GM19043 (cell line): ENCODE measurements around the gene SFSWAP.
A peak's percentile ranks its signal among the peaks of the same experiment; 100 is the strongest.
"Not testable (repeated sequence)": the region's sequence is repeated elsewhere in the genome, so short reads cannot be mapped to it uniquely, and the experiment has no call there.

Source experiments
- ATAC-seq: cut with Tn5 transposase; IDR thresholded peaks from one replicate; pipeline ENCODE4 v1.9.1; 2021; ENCODE audit warnings: low read depth; ENCODE audit not compliant: unreplicated experiment

SFSWAP gene

DNA sequence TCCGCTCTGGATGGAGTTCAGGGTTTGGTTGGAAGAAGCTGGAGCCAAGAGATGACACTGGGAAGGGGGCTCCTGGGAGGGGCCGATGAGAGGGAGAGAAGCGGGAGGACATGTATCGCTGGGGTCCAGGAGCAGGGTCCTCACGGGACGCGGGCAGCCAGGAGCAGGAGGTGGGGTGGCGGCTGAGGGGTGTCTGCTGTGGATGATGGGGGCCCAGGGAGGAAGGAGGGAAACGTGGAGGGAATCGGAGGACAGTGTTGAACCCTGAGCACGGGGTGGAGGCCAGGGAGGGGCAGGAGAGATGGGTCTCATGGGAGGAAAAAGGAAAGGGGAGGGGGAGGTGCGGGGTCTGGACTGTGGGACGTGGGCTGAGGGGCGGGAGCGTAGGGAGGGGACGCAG lies 31.7 kb upstream of the SFSWAP start:
- ATAC-seq, result not testable (repeated sequence)

DNA sequence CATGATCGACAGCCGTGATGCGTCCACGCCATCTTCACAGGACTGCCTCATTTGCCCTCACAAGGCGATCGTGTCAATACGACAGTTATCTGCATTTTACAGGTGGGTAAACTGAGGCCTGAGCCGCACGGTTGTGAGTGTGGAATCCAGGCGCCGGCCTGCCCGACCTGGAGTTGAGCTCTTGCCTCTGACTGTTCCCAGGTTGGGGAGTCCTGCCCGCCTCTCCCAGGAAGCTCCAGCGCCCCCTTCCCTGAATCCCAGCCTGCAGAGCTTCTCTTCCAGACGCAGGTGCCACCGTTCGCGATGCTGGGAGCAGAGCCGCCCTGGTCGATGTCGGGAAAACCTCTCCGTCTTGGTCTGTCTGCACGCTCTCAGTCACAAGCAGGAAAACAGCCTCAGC lies 31.1 kb upstream of the SFSWAP start:
- ATAC-seq, result not testable (repeated sequence)

DNA sequence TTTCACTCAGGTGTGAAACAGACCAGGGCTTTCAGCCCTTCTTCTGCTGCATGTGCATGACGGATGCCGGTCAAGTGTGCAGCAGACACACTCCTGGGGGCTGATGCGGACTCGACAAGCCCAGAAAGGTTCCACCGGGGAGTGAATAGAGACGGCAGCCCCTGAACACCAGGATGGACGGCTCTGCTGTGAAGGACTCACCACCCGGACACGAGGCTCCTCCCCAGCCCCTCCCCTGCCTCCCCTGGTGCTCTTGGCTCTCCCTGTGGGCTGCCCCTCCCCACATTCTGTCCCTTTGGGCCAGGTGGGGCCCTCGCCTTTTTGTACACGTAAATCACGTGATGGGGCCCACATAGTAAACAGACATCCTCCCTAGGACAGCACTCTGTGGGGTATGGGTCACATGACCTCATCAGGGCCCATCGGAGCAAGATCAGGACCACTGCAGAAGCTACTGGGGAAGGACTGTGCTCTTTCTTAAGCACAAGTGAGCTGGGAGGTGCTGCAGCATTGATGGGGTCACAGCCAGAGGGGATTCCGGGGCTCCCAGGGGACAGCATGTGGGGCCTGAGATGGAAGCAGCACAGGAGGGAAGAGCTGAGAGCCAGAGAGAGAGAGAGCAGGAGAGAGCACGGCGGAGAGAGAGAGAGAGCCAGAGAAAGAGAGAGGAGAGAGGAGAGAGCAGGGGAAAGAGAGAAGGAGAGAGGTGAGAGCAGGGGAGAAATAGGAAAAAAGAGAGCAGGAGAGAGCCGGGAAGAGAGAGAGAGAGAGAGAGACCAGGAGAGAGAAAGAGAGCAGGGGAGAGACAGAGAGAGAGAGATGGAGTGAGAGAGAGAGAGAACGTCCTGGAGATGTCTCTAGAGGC lies 30.3 kb upstream of the SFSWAP start:
- not testable (repeated sequence) for ATAC-seq

DNA sequence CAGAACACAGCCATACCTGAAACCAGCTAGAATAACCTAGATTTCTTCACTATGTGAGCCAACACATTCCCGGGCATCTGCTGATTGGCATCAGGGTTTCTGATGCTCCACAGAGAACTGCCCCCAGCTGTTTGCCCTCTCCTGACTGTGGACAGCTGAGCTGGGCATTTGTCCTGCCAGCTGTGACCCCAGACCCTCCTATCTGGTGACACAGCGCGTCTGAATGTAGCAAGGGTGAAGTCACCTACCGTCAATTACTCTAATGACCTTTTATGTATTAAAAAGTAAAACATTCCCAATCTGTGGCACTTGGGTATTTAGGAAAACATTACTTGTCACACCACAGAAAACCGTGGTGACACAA lies 29.7 kb upstream of the SFSWAP start:
- ATAC-seq, result no peak

DNA sequence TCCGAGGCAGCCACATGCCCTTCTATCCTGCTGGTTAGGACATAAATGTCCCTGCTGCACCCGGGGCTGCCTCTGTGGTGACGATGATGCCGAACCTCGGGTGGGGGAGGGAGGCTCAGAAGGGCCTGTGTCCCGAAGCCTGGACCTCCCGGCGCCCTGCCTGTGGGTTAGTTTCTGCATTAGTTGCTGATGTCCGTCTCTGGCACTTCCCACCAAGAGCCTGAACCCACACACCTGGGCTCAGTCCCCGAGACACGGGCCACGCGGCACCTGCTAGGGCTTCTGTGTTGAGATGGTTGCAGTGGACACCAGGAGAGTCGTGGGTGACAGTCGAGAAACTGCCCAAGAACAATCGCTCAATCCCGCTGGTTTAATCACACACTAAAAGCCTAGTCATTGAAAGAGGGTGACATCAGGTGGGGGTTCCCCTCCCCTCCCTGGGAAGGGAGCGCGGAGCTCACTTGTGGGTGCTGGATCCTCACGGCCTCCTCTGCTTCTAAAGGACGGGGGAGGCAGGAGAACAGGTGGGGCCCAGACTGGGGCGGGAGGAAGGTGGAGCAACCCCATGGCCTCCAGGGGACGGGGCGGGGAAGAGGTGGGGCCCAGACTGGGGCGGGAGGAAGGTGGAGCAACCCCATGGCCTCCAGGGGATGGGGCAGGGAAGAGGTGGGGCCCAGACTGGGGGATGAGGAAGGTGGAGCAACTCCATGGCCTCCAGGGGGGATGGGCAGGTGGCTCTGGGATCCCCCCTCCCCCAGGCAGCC lies 29.0 kb upstream of the SFSWAP start:
- ATAC-seq, result peak; percentile 97

DNA sequence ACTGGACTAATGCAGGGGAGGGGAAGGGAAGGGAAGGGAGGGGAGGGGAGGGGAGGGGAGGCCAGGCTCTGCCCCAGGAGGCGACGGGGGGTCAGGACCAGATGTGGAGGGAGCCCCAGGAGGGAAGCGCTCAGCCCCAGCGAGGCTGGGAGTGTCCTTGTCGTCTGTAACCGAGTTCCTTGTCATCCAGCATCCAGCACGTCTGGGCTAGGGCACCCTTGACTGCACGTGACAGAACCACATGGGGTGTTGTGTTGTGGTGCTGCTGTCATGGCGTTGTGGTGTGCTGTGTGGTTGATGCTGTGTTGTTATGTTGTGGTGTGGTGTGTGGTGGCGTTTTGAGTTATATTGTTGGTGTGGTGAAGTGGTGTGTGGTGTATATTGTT lies 28.4 kb upstream of the SFSWAP start:
- ATAC-seq, result no peak

DNA sequence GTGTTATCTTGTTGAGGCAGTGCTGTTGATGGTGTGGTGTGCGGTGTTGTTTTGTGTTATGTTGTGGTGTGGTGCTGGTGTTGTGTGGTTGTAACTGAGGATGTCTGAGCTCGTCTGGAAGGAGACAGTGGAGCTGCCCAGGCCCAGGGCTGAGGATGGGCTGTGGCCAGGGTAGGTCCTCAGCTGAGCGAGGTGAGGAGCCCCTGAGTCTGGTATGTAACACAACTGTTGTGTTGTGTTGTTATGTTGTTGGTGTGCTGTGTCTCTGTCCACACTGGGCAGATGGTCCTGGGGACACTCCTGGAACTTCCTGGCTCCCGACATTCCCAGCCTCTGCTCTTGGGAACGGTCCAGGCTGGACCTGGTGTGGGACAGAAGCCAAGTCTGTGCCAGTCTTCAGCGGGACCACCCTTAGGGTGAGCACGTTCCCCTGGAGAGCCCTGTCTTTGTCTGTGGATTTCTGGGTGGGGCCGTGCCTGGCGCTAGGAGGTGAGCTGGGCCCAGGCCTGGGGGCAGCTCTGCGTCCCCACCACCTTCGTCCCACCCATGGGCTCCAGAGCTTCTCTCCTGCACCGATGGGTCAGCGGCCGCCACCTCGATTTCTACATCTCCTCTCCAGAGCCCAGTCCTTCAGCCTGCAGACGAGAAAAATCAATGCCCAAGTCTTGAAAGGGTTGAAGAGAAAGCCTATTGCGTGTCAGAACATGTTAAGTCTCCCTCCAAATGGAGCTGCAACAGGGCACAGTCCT lies 27.4 kb upstream of the SFSWAP start:
- ATAC-seq, result no peak

DNA sequence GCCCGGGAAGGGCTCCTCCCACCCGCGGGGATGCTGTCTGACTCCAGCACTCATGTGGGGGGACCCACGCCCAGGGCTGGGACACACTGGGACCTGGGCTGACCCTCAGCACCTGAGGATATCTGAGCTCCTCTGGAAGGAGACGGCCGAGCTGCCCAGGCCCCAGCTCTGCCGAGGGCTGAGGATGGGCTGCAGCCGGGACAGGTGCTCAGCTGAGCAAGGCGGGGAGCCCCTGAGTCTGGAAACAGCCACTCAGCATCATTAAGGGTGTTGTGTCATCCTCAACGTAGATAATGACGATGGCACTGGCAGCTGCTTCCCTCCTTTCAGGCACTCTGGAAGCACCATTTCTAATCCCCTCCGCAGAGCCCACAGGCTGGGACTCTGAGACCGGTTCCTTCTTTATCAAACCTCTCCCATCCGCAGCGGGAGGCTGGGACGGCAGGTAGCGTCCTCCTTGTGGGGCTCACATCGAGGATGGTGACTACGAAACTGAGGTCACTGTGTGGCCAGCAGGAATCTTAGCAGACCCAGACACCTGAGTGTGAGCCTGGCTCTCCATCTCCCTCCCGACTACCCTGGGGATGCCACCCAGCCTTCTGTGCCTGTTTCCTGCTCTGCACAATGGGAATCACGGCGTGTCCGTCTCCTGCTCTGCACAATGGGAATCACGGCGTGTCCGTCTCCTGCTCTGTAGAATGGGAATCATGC lies 26.7 kb upstream of the SFSWAP start:
- no peak for ATAC-seq

DNA sequence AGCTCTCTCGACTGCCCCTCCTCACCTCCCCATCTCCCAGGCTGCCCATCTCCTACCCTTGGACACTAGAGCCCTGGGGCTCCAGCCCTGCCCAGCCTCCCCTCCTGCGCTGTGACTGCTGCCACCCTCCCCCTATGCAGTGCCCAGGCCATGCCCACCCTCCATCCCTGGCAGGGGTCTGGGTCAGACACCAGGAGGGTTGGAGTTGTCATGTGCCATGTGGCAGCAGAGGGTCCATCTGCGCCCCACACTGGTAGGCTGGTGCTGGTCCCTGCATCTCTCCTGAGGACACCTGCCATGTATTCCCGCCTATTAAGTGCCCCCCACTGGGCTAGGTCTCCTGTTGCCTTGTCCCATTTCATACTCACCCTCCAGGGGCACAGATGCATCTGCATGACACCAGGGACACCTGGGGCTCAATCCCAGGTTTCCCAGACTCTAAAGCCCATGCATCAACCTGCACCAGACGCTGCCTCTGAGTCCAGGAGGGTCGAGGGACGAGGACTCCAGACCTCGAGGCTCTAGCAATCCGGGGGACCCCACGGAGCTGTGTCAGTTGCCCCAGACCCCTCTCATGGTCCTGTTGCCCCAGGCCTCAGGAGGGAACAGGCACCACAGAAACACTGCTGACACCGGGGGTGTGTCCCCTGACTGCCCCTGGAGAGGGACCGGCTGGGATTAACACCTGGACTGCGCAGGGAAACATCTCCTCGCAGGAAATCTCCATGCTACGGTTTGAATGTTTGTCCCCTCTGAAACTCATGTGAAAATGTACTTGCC lies 23.4 kb upstream of the SFSWAP start:
- no peak for ATAC-seq

DNA sequence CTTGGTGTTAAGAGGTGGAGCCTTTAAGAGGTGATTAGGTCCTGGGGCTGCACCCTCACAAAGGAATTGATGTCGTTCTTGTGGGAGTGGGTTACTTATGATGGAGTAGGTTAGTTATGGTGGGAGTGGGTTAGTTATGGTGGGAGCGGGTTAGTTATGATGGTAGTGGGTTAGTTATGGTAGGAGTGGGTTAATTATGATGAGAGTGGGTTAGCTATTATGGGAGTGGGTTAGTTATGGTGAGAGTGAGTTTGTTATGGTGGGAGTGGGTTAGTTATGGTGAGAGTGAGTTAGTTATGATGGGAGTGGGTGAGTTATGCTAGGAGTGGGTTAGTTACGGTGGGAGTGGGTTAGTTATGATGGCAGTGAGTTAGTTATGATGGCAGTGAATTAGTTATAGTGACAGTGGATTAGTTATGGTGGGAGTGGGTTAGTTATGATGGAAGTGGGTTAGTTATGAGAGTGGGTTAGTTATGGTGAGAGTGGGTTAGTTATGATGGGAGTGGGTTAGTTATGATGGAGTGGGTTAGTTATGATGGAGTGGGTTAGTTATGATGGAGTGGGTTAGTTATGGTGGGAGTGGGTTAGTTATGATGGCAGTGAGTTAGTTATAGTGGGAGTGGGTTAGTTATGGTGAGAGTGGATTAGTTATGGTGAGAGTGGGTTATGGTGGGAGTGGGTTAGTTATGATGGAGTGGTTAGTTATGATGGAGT lies 22.6 kb upstream of the SFSWAP start:
- ATAC-seq, result no peak

DNA sequence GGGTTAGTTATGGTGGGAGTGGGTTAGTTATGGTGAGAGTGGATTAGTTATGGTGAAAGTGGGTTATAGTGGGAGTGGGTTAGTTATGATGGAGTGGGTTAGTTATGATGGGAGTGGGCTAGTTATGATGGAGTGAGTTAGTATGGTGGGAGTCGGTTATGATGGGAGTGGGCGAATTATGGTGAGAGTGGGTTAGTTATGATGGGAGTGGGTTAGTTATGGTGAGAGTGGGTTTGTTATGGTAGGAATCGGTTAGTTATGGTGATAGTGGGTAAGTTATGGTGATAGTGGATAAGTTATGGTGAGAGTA lies 22.1 kb upstream of the SFSWAP start:
- no peak for ATAC-seq

DNA sequence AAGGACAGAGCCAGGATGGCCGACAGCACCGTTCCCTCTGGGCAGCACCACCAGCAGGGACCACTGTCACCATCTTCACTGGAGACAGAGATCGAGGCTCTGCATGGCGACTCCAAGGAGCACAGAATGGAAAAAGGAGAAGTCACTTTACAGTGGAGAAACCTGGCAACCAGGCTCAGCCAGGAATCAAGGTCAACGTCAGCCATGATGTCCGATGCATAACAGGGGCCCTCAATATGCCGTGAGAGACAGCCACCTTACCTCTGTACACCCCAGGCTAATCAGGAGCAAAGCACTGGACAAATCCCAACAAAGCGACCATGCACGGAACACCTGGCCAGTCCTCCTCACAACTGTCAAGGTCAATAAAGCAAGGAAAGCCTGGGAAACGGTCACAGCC lies 20.6 kb upstream of the SFSWAP start:
- ATAC-seq, result no peak

DNA sequence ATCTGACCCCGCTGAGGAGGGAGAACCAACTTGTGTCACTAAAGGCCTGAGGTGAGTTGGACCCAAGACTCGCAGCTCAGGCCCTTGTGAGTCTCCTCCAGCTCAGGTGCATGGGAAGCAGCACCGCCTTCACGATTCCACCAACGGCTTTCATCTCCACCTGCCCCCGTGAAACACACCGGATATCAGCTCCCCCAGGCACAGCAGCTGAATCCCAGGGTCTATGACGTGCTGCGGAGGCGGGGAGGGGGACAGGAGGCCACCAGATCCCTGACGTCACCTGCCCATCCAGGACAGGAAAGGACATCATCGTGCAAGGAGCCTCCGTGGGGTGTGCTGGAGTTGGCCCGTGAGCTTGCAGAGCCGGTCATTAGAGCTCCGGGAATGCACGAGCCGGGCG lies 18.5 kb upstream of the SFSWAP start:
- ATAC-seq, result no peak

DNA sequence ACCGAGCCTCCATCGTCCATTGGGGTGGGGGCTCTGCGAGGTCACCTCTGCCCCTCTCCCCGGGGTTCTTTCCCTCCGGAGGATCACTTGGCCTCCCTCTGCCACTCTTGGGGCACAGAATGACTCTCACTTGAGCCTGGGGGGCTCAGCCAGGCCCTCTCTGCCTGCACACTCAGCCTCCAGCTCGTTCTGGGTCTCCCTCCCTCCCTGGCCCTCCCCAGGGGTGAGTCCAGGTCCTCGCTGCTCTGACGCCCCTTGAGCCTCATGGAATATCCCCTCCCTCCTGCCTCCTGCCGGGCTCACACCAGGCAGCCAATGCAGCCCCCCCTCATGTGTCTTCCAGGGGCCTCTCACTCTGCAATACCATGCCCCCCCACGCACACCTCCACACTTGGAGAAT lies 17.7 kb upstream of the SFSWAP start:
- no peak for ATAC-seq

DNA sequence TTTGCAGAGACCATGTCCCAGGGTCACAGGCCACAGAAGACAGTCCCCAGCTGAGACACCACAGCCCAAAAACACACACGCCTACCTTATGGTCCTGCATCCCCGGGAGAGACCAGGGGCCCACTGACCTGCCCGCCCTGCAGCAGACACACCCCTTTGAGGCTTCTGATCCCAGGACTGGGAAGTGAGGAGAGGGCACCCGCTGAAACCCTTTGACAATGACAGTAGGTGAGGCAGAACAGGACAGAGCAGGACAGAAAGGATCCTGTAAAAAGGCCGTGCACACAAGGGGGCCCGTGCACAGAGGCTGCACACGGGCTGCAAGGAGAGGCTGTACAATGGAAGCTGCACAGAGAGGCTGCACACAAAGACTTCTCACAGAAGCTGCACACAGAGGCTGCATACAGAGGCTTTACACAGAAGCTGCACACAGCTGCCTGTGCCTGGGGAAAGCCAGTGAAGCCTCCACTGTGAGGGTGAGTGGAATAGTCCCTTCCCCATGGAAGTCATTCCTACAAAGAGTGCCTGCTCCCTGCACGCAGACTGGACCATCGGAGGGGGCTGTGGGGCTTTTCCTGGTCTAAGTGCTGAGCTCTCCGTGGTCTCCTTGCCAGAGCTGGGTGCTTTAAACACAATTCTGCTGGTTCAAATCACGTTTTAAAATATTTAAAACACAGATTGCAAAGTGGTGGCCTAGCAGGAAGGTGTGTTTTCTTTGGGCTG lies 16.6 kb upstream of the SFSWAP start:
- ATAC-seq, result no peak

DNA sequence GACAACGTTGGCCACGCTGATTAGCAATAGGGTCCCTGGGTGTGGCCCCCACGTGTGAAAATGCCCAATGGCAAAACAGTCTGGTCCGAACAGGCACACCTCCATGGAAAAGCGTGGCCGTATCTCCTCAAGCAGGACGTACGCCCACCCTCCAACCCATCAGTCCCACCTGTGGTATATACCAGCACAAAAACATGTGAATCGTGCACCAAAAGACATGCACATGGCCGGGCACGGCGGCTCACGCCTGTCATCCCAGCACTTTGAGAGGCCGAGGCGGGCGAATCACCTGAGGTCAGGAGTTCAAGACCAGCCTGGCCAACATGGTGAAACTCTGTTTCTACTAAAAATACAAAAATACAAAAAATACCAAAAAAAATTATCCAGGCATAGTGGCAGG lies 14.9 kb upstream of the SFSWAP start:
- no peak for ATAC-seq

DNA sequence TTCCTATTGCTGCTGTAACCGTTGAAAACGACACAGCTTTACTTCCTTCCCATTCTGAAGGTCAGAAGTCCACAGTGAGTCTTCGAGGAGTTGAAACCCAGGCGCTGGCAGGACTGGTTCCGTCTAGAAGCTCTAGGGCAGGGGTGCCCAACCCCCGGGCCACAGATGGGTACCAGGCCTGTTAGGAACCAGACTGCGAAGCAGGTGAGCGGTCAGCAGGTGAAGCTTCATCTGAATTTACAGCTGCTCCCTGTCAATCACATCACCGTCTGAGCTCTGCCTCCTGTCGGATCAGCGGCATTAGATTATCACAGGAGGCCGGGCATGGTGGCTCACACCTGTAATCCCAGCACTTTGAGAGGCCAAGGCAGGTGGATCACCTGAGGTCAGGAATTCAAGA lies 12.6 kb upstream of the SFSWAP start:
- ATAC-seq, result no peak

DNA sequence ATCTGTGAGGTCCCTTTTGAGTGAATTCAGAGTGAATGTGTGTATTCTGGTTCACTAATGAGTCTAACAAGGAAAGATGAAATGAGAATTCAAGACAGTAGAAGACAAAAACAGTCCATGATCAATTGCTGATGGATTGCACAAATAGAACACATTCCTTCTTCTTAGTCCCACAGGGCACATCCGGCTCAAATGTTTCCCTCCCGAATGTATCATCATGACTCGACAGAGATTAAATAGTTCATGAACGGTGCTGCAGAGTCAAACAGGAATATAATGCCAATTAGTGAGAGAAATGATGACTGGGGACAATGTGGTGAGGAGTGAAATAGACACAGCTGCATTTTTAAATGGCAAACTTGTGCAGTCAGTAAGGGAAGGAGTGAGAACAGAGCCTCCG lies 11.5 kb upstream of the SFSWAP start:
- ATAC-seq, result no peak

DNA sequence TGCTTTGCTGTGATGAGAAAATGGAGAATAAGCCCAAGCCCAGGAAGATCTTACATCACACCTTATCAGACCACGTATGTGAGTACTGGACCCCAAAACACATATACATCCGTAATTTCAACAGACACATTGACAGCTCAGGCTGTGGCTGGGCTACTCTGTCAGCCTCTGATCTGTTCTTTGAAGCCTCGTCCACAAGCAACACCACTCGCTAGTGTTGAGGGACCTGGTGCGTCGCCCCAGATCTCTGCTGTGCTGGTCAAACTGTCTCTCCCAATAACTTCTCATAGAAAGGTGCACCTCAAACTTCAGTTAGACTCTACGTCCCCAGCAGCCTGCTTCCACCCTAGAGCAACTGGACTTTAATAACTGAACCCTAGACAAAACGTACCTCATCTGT lies 10.6 kb upstream of the SFSWAP start:
- no peak for ATAC-seq
